ENCODE data around the gene ARHGAP20. TPM values are rescaled to one million over a fixed set of nuclear protein-coding genes. Genes with fewer than 3 reads are reported as not detected.
A peak's percentile ranks its signal among the peaks of the same experiment; 100 is the strongest.

ARHGAP20 gene
- total and polyA plus RNA-seq, 2 experiments from 2014 or later, result 0.31 TPM; not detected in 1

DNA sequence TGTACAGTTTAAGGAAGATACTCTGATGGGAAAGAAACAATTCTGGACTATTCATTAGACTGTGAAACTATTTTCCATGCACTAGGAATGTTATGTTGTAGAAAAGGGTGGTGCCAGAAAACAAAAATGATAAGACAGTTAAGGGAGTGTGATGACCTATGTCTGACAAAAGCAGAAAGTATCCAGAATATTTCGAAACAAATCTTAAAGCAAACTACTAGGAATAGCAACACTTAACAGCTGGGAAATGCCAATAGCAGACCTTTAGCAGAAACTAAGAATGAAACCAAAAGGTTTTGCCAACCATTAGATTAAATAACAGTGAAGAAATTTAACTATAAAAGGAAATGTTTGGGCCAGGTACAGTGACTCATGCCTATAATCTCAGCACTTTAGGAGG lies 3.3 kb upstream of the ARHGAP20 start (continued):
- no peak for TF ChIP-seq ZNF462 (CRISPR knock-in tag; IDR thresholded peaks at IDR 0.05)
- no peak for TF ChIP-seq ZNF114 (CRISPR knock-in tag; IDR thresholded peaks at IDR 0.05)

DNA sequence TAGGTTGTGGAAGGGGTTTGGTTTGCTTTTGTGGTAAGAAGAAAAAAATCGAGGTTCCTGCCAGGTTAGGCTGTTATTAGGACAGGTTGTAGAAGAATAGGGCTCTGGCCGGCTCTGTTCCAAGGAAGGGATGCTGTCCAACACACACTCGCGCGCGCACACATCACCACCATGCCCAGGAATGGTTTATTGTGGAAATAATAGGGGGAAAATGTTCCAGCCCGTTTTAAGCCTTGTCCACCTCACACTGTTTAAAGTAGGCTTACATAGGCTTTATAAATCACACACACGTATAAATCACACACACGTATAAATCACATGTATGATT lies 1.2 kb upstream of the ARHGAP20 start:
- peaks cover 70% of the 10 kb centered on the region for H3K27me3 ChIP-seq (ENCODE audit: insufficient read depth)
- Mint-ChIP-seq H3K36me3 (ENCODE audit: low read depth) (no peaks in the 10 kb centered on the region), H3K27ac (no peak overlapping the region), H3K9me3 (no peaks in the 10 kb centered on the region), H3K4me3 (peak overlapping the region; percentile 75), H3K27me3 (ENCODE audit: insufficient read depth, low read depth, poor library complexity) (peaks cover 41% of the 10 kb centered on the region), H3K4me1 (peaks cover 11% of the 10 kb centered on the region)
- H3K4me2 ChIP-seq, result peak overlapping the region; percentile 92
- no peaks in the 10 kb centered on the region for H3K9me2 ChIP-seq (ENCODE audit: insufficient read depth)
- no peak overlapping the region for H3K27ac ChIP-seq (ENCODE audit: low read depth)
- H3K4me1 ChIP-seq (ENCODE audit: insufficient read depth), result peaks cover 4% of the 10 kb centered on the region
- no peaks in the 10 kb centered on the region for H3K79me2 ChIP-seq (replicated peaks; ENCODE audit: insufficient read depth)
- no peak for DNase-seq (ENCODE audit: low spot score)
- H3K36me3 ChIP-seq (ENCODE audit: insufficient read depth), result no peaks in the 10 kb centered on the region
- H3K4me3 ChIP-seq, result peak overlapping the region; percentile 82
- no peaks in the 10 kb centered on the region for H3F3A ChIP-seq (replicated peaks; ENCODE audit: low read depth)
- H4K20me1 ChIP-seq (replicated peaks; ENCODE audit: insufficient read depth), result no peaks in the 10 kb centered on the region; the same call in 1 of the 2 replicates
- H2AFZ ChIP-seq, result no peak overlapping the region; the same call in 1 of the 2 replicates
- ATAC-seq, result no peak
- no peak for TF ChIP-seq ZNF114 (CRISPR knock-in tag; IDR thresholded peaks at IDR 0.05)
- no peak for TF ChIP-seq CREB1 (CRISPR knock-in tag; IDR thresholded peaks at IDR 0.05; ENCODE audit: low read depth)
- TF ChIP-seq ZNF331 (CRISPR knock-in tag; IDR thresholded peaks at IDR 0.05; ENCODE audit: low read depth), result no peak
- TF ChIP-seq, protein P1, sequence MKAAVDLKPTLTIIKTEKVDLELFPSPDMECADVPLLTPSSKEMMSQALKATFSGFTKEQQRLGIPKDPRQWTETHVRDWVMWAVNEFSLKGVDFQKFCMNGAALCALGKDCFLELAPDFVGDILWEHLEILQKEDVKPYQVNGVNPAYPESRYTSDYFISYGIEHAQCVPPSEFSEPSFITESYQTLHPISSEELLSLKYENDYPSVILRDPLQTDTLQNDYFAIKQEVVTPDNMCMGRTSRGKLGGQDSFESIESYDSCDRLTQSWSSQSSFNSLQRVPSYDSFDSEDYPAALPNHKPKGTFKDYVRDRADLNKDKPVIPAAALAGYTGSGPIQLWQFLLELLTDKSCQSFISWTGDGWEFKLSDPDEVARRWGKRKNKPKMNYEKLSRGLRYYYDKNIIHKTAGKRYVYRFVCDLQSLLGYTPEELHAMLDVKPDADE (IDR thresholded peaks at IDR 0.05), result no peak
- TF ChIP-seq NANOG (IDR thresholded peaks at IDR 0.05; ENCODE audit: borderline replicate concordance), result no peak
- TF ChIP-seq EZH2phosphoT487 (IDR thresholded peaks at IDR 0.05; ENCODE audit: unreplicated experiment), result no peak
- TF ChIP-seq, protein P2, sequence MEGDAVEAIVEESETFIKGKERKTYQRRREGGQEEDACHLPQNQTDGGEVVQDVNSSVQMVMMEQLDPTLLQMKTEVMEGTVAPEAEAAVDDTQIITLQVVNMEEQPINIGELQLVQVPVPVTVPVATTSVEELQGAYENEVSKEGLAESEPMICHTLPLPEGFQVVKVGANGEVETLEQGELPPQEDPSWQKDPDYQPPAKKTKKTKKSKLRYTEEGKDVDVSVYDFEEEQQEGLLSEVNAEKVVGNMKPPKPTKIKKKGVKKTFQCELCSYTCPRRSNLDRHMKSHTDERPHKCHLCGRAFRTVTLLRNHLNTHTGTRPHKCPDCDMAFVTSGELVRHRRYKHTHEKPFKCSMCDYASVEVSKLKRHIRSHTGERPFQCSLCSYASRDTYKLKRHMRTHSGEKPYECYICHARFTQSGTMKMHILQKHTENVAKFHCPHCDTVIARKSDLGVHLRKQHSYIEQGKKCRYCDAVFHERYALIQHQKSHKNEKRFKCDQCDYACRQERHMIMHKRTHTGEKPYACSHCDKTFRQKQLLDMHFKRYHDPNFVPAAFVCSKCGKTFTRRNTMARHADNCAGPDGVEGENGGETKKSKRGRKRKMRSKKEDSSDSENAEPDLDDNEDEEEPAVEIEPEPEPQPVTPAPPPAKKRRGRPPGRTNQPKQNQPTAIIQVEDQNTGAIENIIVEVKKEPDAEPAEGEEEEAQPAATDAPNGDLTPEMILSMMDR (conservative IDR thresholded peaks at IDR 0.05; ENCODE audit: low read depth in 2 of 2), result no peak
- TF ChIP-seq POLR2AphosphoS5 (IDR thresholded peaks at IDR 0.05; ENCODE audit: low read depth), result no peak
- TF ChIP-seq REST (IDR thresholded peaks at IDR 0.05; ENCODE audit: unreplicated experiment), result no peak
- no peak for TF ChIP-seq EZH2 (IDR thresholded peaks at IDR 0.05; ENCODE audit: low read depth, unreplicated experiment)
- TF ChIP-seq STAT1 (IDR thresholded peaks at IDR 0.05; ENCODE audit: unreplicated experiment), result no peak

Data from GM23338 (cell line).